Measurements from ENCODE around the gene MYL5.

DNA sequence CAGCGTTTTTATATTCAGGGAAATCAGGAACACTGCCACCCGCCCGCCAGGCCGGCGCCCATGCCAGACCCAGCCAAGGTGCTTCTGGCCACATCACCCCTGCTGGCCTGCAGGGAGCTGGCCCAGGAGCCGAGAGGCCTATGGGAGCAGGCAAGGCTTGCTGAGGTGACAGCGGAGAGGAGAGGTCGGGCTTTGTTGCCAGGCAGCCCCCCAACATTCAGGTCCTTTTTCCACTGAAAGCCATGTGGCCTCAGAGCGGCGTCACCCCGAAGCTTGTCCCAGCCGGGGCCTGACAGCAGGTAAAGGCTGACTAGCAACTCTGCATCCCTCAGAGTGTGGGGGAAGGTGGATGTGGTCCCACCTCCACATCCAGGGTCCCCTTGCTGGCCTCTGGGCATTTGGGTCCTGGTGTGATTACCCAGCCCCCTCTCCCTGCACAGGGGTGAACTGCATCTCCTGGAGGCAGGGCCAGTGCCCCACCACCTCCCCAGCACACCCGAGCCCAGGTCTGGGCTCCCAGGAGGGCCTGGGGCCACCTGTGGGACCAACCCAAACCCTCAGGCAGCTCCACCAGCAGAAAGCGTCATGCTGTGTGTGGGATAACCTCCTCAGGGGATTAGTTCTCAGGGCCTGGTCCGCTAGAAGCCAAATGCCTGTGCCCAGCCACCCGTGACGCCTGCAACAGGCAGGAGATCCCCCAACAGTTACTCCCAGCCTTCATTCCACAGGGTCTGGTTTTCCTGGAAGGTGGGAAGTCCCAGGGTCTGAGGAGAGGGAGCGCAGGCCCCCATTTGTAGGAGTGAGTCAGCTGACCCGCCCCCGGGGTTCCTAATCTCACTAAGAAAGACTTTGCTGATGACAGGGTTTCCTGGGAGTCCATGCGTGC, 49.4 kb upstream of the MYL5 start, which contains the start of gene PDE6B:
- TF ChIP-seq, protein P1, sequence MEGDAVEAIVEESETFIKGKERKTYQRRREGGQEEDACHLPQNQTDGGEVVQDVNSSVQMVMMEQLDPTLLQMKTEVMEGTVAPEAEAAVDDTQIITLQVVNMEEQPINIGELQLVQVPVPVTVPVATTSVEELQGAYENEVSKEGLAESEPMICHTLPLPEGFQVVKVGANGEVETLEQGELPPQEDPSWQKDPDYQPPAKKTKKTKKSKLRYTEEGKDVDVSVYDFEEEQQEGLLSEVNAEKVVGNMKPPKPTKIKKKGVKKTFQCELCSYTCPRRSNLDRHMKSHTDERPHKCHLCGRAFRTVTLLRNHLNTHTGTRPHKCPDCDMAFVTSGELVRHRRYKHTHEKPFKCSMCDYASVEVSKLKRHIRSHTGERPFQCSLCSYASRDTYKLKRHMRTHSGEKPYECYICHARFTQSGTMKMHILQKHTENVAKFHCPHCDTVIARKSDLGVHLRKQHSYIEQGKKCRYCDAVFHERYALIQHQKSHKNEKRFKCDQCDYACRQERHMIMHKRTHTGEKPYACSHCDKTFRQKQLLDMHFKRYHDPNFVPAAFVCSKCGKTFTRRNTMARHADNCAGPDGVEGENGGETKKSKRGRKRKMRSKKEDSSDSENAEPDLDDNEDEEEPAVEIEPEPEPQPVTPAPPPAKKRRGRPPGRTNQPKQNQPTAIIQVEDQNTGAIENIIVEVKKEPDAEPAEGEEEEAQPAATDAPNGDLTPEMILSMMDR (IDR thresholded peaks at IDR 0.05): no peak
- no peak for TF ChIP-seq POLR2A (IDR thresholded peaks at IDR 0.05)
